8988T (cell line): Measurements from ENCODE around the gene ATP5ME.
"Not testable (repeated sequence)": the region's sequence is repeated elsewhere in the genome, so short reads cannot be mapped to it uniquely, and the experiment has no call there.

Experiments
- DNase-seq: peaks from one replicate; pipeline ENCODE4 v3.0.0; 2011

ATP5ME gene

GRCh38 chr4:704198-704891, 30.3 kb upstream of the ATP5ME start:
- DNase-seq, result no peak

- DNase-seq, result no peak
Observed at GRCh38 chr4:703336-704197, 29.5 kb upstream of the ATP5ME start.

- DNase-seq, result no peak
Observed at GRCh38 chr4:702618-703048, 28.6 kb upstream of the ATP5ME start.

- no peak for DNase-seq
Observed at GRCh38 chr4:700587-701264, 26.6 kb upstream of the ATP5ME start.

GRCh38 chr4:699816-700580, 25.9 kb upstream of the ATP5ME start:
- DNase-seq, result no peak

GRCh38 chr4:694341-694940, 20.4 kb upstream of the ATP5ME start:
- not testable (repeated sequence) for DNase-seq

GRCh38 chr4:692771-693554, 18.9 kb upstream of the ATP5ME start:
- no peak for DNase-seq

GRCh38 chr4:689723-690122, 15.6 kb upstream of the ATP5ME start:
- DNase-seq, result no peak

GRCh38 chr4:688854-689681, 15.0 kb upstream of the ATP5ME start, which contains the start of gene SLC49A3:
SLC49A3 (minus strand) TSS chr4:689151; CDS start chr4:689127, 24 bp downstream.
- no peak for DNase-seq

GRCh38 chr4:687971-688853, 14.1 kb upstream of the ATP5ME start:
- no peak for DNase-seq

- peak; percentile 99 for DNase-seq
Observed at GRCh38 chr4:687048-687970, 13.2 kb upstream of the ATP5ME start.

GRCh38 chr4:686413-687040, 12.5 kb upstream of the ATP5ME start:
- no peak for DNase-seq

- no peak for DNase-seq
Observed at GRCh38 chr4:685679-686412, 11.8 kb upstream of the ATP5ME start.

GRCh38 chr4:684623-685327, 10.7 kb upstream of the ATP5ME start:
- DNase-seq, result no peak

- DNase-seq, result peak; percentile 93
Observed at GRCh38 chr4:683982-684622, 10.0 kb upstream of the ATP5ME start.
